Measurements from ENCODE around the gene NLRP12.
"Not testable (repeated sequence)": the region's sequence is repeated elsewhere in the genome, so short reads cannot be mapped to it uniquely, and the experiment has no call there.

The NLRP12 gene

GRCh38 chr19:53824134-53824611, at the start of gene NLRP12:
TSS of gene NLRP12 (minus strand) at chr19:53824314. CDS start at chr19:53824174, 140 bp downstream.
- intact Hi-C loops (cut with DNase I; ENCODE audit: low total_unique reads) = no loop called here
- H3K36me3 ChIP-seq = no peaks in the 10 kb centered on the region
- peak in 1 of 2 donors; percentile 58 for DNase-seq
- no peaks in the 10 kb centered on the region for H3K9me3 ChIP-seq
- no peak for TF ChIP-seq CTCF (IDR thresholded peaks at IDR 0.05)
- H3K4me3 ChIP-seq = peak within 1 kb of the TSS in 1 of 2 donors; percentile 26
- H3K4me1 ChIP-seq = no peaks in the 10 kb centered on the region
- no peak within 1 kb of the TSS for H3K27ac ChIP-seq
- H3K27me3 ChIP-seq = peaks cover 0 to 17% of the 10 kb centered on the region in 2 donors

GRCh38 chr19:53872762-53873161, 48.6 kb upstream of the NLRP12 start:
- Histone ChIP-seq H3K4me1 (peaks cover 0 to 62% (median 43%) of the 10 kb centered on the region in 4 donors), H3K36me3 (peaks cover 37 to 65% (median 46%) of the 10 kb centered on the region in 3 donors), H3K27ac (no peak overlapping the region), H3K27me3 (no peaks in the 10 kb centered on the region), H3K9me3 (no peaks in the 10 kb centered on the region), H3K4me3 (no peak overlapping the region)
- intact Hi-C loops (cut with DNase I; ENCODE audit: low total_unique reads) = no loop called here
- no peak for TF ChIP-seq CTCF (IDR thresholded peaks at IDR 0.05)
- no peak for DNase-seq

GRCh38 chr19:53871454-53871853, 47.3 kb upstream of the NLRP12 start:
- Histone ChIP-seq H3K9me3 (no peaks in the 10 kb centered on the region), H3K4me1 (peaks cover 0 to 70% (median 50%) of the 10 kb centered on the region in 4 donors), H3K27me3 (no peaks in the 10 kb centered on the region), H3K4me3 (no peak overlapping the region), H3K36me3 (peaks cover 37 to 60% (median 43%) of the 10 kb centered on the region in 3 donors), H3K27ac (no peak overlapping the region)
- DNase-seq = no peak
- no peak for TF ChIP-seq CTCF (IDR thresholded peaks at IDR 0.05)
- intact Hi-C loops (cut with DNase I; ENCODE audit: low total_unique reads) = no loop called here

GRCh38 chr19:53870485-53870844, 46.4 kb upstream of the NLRP12 start:
- TF ChIP-seq CTCF (IDR thresholded peaks at IDR 0.05) = no peak
- no peak for DNase-seq
- Histone ChIP-seq H3K27me3 (no peaks in the 10 kb centered on the region), H3K27ac (peak overlapping the region; percentile 97), H3K9me3 (no peaks in the 10 kb centered on the region), H3K4me3 (peak overlapping the region; percentile 83 to 86), H3K4me1 (peaks cover 0 to 74% (median 58%) of the 10 kb centered on the region in 4 donors), H3K36me3 (peaks cover 32 to 50% (median 34%) of the 10 kb centered on the region in 3 donors)
- intact Hi-C loops (cut with DNase I; ENCODE audit: low total_unique reads) = no loop called here

GRCh38 chr19:53869805-53870484, 45.8 kb upstream of the NLRP12 start:
- H3K9me3 ChIP-seq; DNase-seq; H3K27me3 ChIP-seq; intact Hi-C loops (cut with DNase I; ENCODE audit: low total_unique reads): not testable (repeated sequence)
- peaks cover 27 to 45% (median 28%) of the 10 kb centered on the region in 3 donors for H3K36me3 ChIP-seq
- peak overlapping the region; percentile 83 to 86 for H3K4me3 ChIP-seq
- peaks cover 0 to 72% (median 55%) of the 10 kb centered on the region in 4 donors for H3K4me1 ChIP-seq
- peak overlapping the region; percentile 97 for H3K27ac ChIP-seq

Data from tibial artery (tissue), 4 donors.